ENCODE data around the gene OSBPL6.

DNA sequence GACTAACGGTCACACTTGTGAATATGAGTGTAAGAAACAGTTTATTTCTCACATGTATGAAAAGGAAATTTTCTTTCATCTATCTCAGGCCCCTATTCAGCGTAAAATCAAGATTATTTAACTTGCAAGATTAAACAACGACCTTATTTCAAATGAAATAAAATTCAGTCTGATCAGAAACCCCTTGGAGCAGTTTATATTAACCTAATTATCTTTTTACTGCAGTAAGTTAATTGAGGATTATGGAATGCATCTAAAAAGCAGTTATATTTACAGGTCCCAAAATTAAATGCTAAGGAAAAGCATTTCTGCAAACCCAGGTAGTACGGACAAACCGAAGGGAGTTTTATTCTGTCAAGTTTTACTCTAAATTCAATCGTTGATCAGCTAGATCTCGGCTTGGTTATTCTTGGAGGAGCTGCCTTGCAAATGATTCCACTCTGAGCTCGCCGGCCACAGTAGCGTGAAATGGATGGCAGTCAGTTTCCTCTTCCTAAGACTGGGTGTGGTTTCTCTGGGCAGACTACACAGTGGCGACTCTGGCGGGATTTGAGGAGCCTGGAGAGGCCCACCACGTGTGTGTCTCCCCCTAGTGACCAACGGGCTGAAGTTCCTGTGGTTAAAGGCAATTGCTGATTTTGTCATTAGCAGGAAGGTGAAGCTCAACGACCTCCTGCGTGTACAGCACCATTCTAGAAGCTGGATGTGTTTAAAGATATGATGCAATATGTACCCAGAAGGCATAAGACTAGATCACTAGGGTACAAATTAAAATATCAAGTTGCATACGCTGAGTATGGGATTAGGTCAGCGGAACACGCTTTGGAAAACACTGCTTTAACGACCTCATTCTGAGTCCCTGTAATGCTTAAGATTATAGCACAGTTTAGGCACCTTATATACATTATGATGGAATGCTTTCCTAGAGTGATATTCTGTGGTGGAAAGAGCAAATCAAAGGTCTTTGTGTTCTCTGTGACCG, 220.2 kb downstream of the OSBPL6 start:
- TF ChIP-seq, protein P1, sequence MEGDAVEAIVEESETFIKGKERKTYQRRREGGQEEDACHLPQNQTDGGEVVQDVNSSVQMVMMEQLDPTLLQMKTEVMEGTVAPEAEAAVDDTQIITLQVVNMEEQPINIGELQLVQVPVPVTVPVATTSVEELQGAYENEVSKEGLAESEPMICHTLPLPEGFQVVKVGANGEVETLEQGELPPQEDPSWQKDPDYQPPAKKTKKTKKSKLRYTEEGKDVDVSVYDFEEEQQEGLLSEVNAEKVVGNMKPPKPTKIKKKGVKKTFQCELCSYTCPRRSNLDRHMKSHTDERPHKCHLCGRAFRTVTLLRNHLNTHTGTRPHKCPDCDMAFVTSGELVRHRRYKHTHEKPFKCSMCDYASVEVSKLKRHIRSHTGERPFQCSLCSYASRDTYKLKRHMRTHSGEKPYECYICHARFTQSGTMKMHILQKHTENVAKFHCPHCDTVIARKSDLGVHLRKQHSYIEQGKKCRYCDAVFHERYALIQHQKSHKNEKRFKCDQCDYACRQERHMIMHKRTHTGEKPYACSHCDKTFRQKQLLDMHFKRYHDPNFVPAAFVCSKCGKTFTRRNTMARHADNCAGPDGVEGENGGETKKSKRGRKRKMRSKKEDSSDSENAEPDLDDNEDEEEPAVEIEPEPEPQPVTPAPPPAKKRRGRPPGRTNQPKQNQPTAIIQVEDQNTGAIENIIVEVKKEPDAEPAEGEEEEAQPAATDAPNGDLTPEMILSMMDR (IDR thresholded peaks at IDR 0.05): peak; percentile 95
- TF ChIP-seq EZH2 (IDR thresholded peaks at IDR 0.05; ENCODE audit: borderline replicate concordance, insufficient read depth, low read depth, low read length, poor library complexity, severe bottlenecking): no peak
